ENCODE measurements around the gene NIT1. TPM values are rescaled to one million over a fixed set of nuclear protein-coding genes. Genes with fewer than 3 reads are reported as not detected.

NIT1 gene
- total and polyA plus RNA-seq, 2 donors (not counting 1 experiment from before 2014, with no cell fraction given): 53.5 to 61.0 TPM

DNA sequence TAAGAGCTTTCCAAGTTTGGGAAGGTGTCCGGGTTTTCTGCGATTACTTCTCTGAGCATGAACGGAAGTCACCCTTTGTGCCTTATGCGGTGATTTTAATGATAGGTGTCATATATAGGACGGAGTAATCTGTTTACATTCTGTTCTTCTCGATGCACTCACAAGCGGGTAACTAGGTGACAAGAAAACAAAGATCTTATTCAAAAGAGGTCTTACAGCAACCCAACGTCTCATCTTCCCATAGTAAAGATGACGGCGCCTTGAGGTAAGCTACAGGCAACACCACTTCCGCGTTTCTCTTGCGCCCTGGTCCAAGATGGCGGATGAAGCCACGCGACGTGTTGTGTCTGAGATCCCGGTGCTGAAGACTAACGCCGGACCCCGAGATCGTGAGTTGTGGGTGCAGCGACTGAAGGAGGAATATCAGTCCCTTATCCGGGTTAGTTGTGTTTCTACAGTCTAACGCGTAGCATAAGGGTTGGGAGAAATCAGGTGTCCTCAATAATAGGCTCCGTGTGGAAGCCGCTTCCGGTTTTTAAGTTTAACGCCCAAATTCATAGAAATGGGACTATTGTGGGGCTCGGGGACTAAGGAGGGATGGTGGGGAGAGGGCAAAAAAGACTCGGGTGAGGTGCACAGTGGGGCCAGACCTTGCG is 35.9 kb downstream of the NIT1 start, which contains the start of gene UFC1:
Gene UFC1 (plus strand): TSS at position 297 of the 656 bp plus-strand sequence. CDS start 20 bp downstream, at position 317.
- H3K4me1 Mint-ChIP-seq: peaks cover 25% of the 10 kb centered on the region
- under 1% methylated on average over 26 of the region's 33 CpGs for WGBS (ENCODE audit: insufficient coverage)
- CTCF ChIA-PET: interaction anchor here (1.0 to 2.6 kb wide), 5 partner anchors 12 to 724 kb away, joined by 3 to 7 read pairs (median 5); no protein-coding TSS in a partner anchor
- peak within 1 kb of the TSS; percentile 97 for H3K9ac ChIP-seq (ENCODE audit: low read length)
- H4K20me1 ChIP-seq (ENCODE audit: control insufficient read depth, insufficient read depth, low read length, poor library complexity, severe bottlenecking): no peaks in the 10 kb centered on the region
- intact Hi-C loops (cut with micrococcal nuclease): loop anchor here (1.0 to 10.0 kb wide), 9 partner anchors 13 to 809 kb away; partner anchors contain the start of genes ARHGAP30, COPA, DEDD and KLHDC9
- peak within 1 kb of the TSS; percentile 97 for H3K4me3 Mint-ChIP-seq
- H3K79me2 ChIP-seq (ENCODE audit: control insufficient read depth, insufficient read depth, low read length): peaks cover 17% of the 10 kb centered on the region
- H3K27ac ChIP-seq (ENCODE audit: low read length in 2 of 2): peak within 1 kb of the TSS; percentile 95 to 98
- H3K4me1 ChIP-seq (ENCODE audit: control insufficient read depth in 2 of 2, insufficient read depth in 2 of 2, low read length in 2 of 2): peaks cover 14 to 17% of the 10 kb centered on the region in 2 donors
- peak within 1 kb of the TSS; percentile 88 to 100 (median 90) for H3K4me3 ChIP-seq (ENCODE audit: control extremely low read depth in 1 of 5, extremely low read depth in 1 of 5, insufficient read depth in 1 of 5, low read depth in 2 of 5, low read length in 4 of 5)
- DNase-seq: peak; percentile 94
- ATAC-seq (ENCODE audit: low read depth): peak; percentile 97
- no peaks in the 10 kb centered on the region for H3K27me3 ChIP-seq (replicated peaks in 1 of 4; ENCODE audit: control extremely low read depth in 1 of 4, control insufficient read depth in 3 of 4, insufficient read depth in 4 of 4, low read length in 3 of 4)
- H2AFZ ChIP-seq (ENCODE audit: insufficient read depth, low read depth, low read length, poor library complexity, severe bottlenecking): peak within 1 kb of the TSS; percentile 84
- peak within 1 kb of the TSS; percentile 99 for H3K27ac Mint-ChIP-seq
- H3K9me3 Mint-ChIP-seq (ENCODE audit: insufficient read depth): no peaks in the 10 kb centered on the region
- H3K36me3 ChIP-seq (replicated peaks in 1 of 2; ENCODE audit: control extremely low read depth in 1 of 2, control insufficient read depth in 1 of 2, extremely low read depth in 1 of 2, insufficient read depth in 2 of 2, low read length in 1 of 2): peaks cover 0 to 16% of the 10 kb centered on the region in 2 experiments
- H3K9me3 ChIP-seq (ENCODE audit: control extremely low read depth in 1 of 3, control insufficient read depth in 2 of 3, insufficient read depth in 1 of 3, low read length in 2 of 3): no peaks in the 10 kb centered on the region
- POLR2A ChIA-PET: interaction anchor here (0.5 to 2.6 kb wide), 7 partner anchors 12 to 85 kb away, joined by 3 to 12 read pairs (median 5); partner anchors contain the start of genes ARHGAP30, DEDD and PPOX
- no peak for TF ChIP-seq EZH2 (IDR thresholded peaks at IDR 0.05; ENCODE audit: borderline replicate concordance, insufficient read depth, low read depth, low read length, poor library complexity, severe bottlenecking)
- TF ChIP-seq, protein P1, sequence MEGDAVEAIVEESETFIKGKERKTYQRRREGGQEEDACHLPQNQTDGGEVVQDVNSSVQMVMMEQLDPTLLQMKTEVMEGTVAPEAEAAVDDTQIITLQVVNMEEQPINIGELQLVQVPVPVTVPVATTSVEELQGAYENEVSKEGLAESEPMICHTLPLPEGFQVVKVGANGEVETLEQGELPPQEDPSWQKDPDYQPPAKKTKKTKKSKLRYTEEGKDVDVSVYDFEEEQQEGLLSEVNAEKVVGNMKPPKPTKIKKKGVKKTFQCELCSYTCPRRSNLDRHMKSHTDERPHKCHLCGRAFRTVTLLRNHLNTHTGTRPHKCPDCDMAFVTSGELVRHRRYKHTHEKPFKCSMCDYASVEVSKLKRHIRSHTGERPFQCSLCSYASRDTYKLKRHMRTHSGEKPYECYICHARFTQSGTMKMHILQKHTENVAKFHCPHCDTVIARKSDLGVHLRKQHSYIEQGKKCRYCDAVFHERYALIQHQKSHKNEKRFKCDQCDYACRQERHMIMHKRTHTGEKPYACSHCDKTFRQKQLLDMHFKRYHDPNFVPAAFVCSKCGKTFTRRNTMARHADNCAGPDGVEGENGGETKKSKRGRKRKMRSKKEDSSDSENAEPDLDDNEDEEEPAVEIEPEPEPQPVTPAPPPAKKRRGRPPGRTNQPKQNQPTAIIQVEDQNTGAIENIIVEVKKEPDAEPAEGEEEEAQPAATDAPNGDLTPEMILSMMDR (IDR thresholded peaks at IDR 0.05): no peak
- peak within 1 kb of the TSS; percentile 84 for H3K4me2 ChIP-seq (replicated peaks; ENCODE audit: low read depth, low read length, poor library complexity, severe bottlenecking)
- H3K27me3 Mint-ChIP-seq: no peaks in the 10 kb centered on the region
